Measurements from ENCODE around the gene LRPPRC. TPM values are rescaled to one million over a fixed set of nuclear protein-coding genes. Genes with fewer than 3 reads are reported as not detected.

The LRPPRC gene
- total and polyA plus RNA-seq, 5 donors from 2014 or later: 34.0 to 48.5 (median 37.0) TPM

- Mint-ChIP-seq H3K27me3 (peaks cover 3% of the 10 kb centered on the region), H3K4me3 (no peak overlapping the region), H3K4me1 (no peaks in the 10 kb centered on the region), H3K9me3 (no peaks in the 10 kb centered on the region), H3K36me3 (no peaks in the 10 kb centered on the region), H3K27ac (no peak overlapping the region)
- DNase-seq (no peak), ATAC-seq (ENCODE audit: low read depth in 2 of 2) (no peak)
- H3K27ac ChIP-seq (ENCODE audit: insufficient read depth, low read length, poor library complexity, severe bottlenecking): no peak overlapping the region
- no peaks in the 10 kb centered on the region for H3K4me1 ChIP-seq (ENCODE audit: control insufficient read depth, insufficient read depth, low read length, poor library complexity, severe bottlenecking)
- no peaks in the 10 kb centered on the region for H3K36me3 ChIP-seq (ENCODE audit: control insufficient read depth, insufficient read depth, low read length)
- no peak overlapping the region for H3K4me3 ChIP-seq (ENCODE audit: low read depth, low read length)
- H3K27me3 ChIP-seq (ENCODE audit: control insufficient read depth, insufficient read depth, low read length): no peaks in the 10 kb centered on the region
- H3K9me3 ChIP-seq (ENCODE audit: control insufficient read depth in 2 of 2, low read length in 2 of 2): no peaks in the 10 kb centered on the region
These were observed 153.6 kb downstream of the LRPPRC start for GRCh38 chr2:43841949-43842865.

GRCh38 chr2:43840965-43841364 is 154.8 kb downstream of the LRPPRC start:
- Mint-ChIP-seq H3K27me3 (peaks cover 4% of the 10 kb centered on the region), H3K4me1 (no peaks in the 10 kb centered on the region), H3K4me3 (no peak overlapping the region), H3K27ac (no peak overlapping the region), H3K9me3 (no peaks in the 10 kb centered on the region), H3K36me3 (no peaks in the 10 kb centered on the region)
- Histone ChIP-seq H3K27me3 (ENCODE audit: control insufficient read depth, insufficient read depth, low read length) (no peaks in the 10 kb centered on the region), H3K27ac (ENCODE audit: insufficient read depth, low read length, poor library complexity, severe bottlenecking) (no peak overlapping the region), H3K4me3 (ENCODE audit: low read depth, low read length) (no peak overlapping the region), H3K4me1 (ENCODE audit: control insufficient read depth, insufficient read depth, low read length, poor library complexity, severe bottlenecking) (no peaks in the 10 kb centered on the region), H3K9me3 (ENCODE audit: control insufficient read depth in 2 of 2, low read length in 2 of 2) (no peaks in the 10 kb centered on the region), H3K36me3 (ENCODE audit: control insufficient read depth, insufficient read depth, low read length) (no peaks in the 10 kb centered on the region)
- DNase-seq: no peak
- ATAC-seq (ENCODE audit: low read depth in 2 of 2): no peak

GRCh38 chr2:43839776-43840564 is 155.8 kb downstream of the LRPPRC start:
- Histone ChIP-seq H3K27me3 (ENCODE audit: control insufficient read depth, insufficient read depth, low read length) (no peaks in the 10 kb centered on the region), H3K4me3 (ENCODE audit: low read depth, low read length) (no peak overlapping the region), H3K9me3 (ENCODE audit: control insufficient read depth in 2 of 2, low read length in 2 of 2) (no peaks in the 10 kb centered on the region), H3K27ac (ENCODE audit: insufficient read depth, low read length, poor library complexity, severe bottlenecking) (no peak overlapping the region), H3K36me3 (ENCODE audit: control insufficient read depth, insufficient read depth, low read length) (no peaks in the 10 kb centered on the region), H3K4me1 (ENCODE audit: control insufficient read depth, insufficient read depth, low read length, poor library complexity, severe bottlenecking) (no peaks in the 10 kb centered on the region)
- Mint-ChIP-seq H3K27me3 (peaks cover 4% of the 10 kb centered on the region), H3K4me3 (no peak overlapping the region), H3K27ac (no peak overlapping the region), H3K9me3 (no peaks in the 10 kb centered on the region), H3K36me3 (no peaks in the 10 kb centered on the region), H3K4me1 (no peaks in the 10 kb centered on the region)
- DNase-seq: no peak
- ATAC-seq (ENCODE audit: low read depth in 2 of 2): no peak

- no peaks in the 10 kb centered on the region for H3K36me3 Mint-ChIP-seq
- Histone ChIP-seq H3K36me3 (ENCODE audit: control insufficient read depth, insufficient read depth, low read length) (no peaks in the 10 kb centered on the region), H3K9me3 (ENCODE audit: control insufficient read depth in 2 of 2, low read length in 2 of 2) (no peaks in the 10 kb centered on the region), H3K4me1 (ENCODE audit: control insufficient read depth, insufficient read depth, low read length, poor library complexity, severe bottlenecking) (no peaks in the 10 kb centered on the region), H3K27ac (ENCODE audit: insufficient read depth, low read length, poor library complexity, severe bottlenecking) (no peak within 1 kb of the TSS), H3K27me3 (ENCODE audit: control insufficient read depth, insufficient read depth, low read length) (no peaks in the 10 kb centered on the region), H3K4me3 (ENCODE audit: low read depth, low read length) (no peak within 1 kb of the TSS)
- DNase-seq (no peak), ATAC-seq (ENCODE audit: low read depth in 2 of 2) (no peak)
- H3K27me3 Mint-ChIP-seq: peaks cover 4% of the 10 kb centered on the region
- no peaks in the 10 kb centered on the region for H3K9me3 Mint-ChIP-seq
- no peak within 1 kb of the TSS for H3K4me3 Mint-ChIP-seq
- H3K27ac Mint-ChIP-seq: no peak within 1 kb of the TSS
- no peaks in the 10 kb centered on the region for H3K4me1 Mint-ChIP-seq
These were observed 157.1 kb downstream of the LRPPRC start, which contains the start of the genes ABCG5 and ABCG8 for GRCh38 chr2:43838560-43839267. ABCG5 (minus strand) TSS chr2:43838839; CDS start chr2:43838679, 160 bp downstream. ABCG8 (plus strand) TSS chr2:43838971; CDS start chr2:43839054, 83 bp downstream.

GRCh38 chr2:43837831-43838559 is 157.8 kb downstream of the LRPPRC start:
- peaks cover 4% of the 10 kb centered on the region for H3K27me3 Mint-ChIP-seq
- no peak for ATAC-seq (ENCODE audit: low read depth in 2 of 2)

GRCh38 chr2:43837033-43837432 is 158.8 kb downstream of the LRPPRC start:
- Mint-ChIP-seq H3K4me1 (no peaks in the 10 kb centered on the region), H3K36me3 (no peaks in the 10 kb centered on the region)
- no peak for ATAC-seq (ENCODE audit: low read depth in 2 of 2)

More at GRCh38 chr2:43837831-43838559, 157.8 kb downstream of the LRPPRC start:
- Histone ChIP-seq H3K9me3 (ENCODE audit: control insufficient read depth in 2 of 2, low read length in 2 of 2) (no peaks in the 10 kb centered on the region), H3K4me3 (ENCODE audit: low read depth, low read length) (no peak overlapping the region), H3K4me1 (ENCODE audit: control insufficient read depth, insufficient read depth, low read length, poor library complexity, severe bottlenecking) (no peaks in the 10 kb centered on the region), H3K27me3 (ENCODE audit: control insufficient read depth, insufficient read depth, low read length) (no peaks in the 10 kb centered on the region), H3K27ac (ENCODE audit: insufficient read depth, low read length, poor library complexity, severe bottlenecking) (no peak overlapping the region), H3K36me3 (ENCODE audit: control insufficient read depth, insufficient read depth, low read length) (no peaks in the 10 kb centered on the region)
- no peak overlapping the region for H3K27ac Mint-ChIP-seq
- no peak for DNase-seq
- H3K9me3 Mint-ChIP-seq: no peaks in the 10 kb centered on the region
- H3K4me1 Mint-ChIP-seq: no peaks in the 10 kb centered on the region
- H3K36me3 Mint-ChIP-seq: no peaks in the 10 kb centered on the region
- H3K4me3 Mint-ChIP-seq: no peak overlapping the region

More at GRCh38 chr2:43837033-43837432, 158.8 kb downstream of the LRPPRC start:
- Mint-ChIP-seq H3K27me3 (peaks cover 4% of the 10 kb centered on the region), H3K9me3 (no peaks in the 10 kb centered on the region), H3K4me3 (no peak overlapping the region), H3K27ac (no peak overlapping the region)
- no peak for DNase-seq
- peaks cover 4% of the 10 kb centered on the region for H3K27me3 ChIP-seq (ENCODE audit: control insufficient read depth, insufficient read depth, low read length)
- H3K4me3 ChIP-seq (ENCODE audit: low read depth, low read length): no peak overlapping the region
- H3K27ac ChIP-seq (ENCODE audit: insufficient read depth, low read length, poor library complexity, severe bottlenecking): no peak overlapping the region
- no peaks in the 10 kb centered on the region for H3K9me3 ChIP-seq (ENCODE audit: control insufficient read depth in 2 of 2, low read length in 2 of 2)
- no peaks in the 10 kb centered on the region for H3K4me1 ChIP-seq (ENCODE audit: control insufficient read depth, insufficient read depth, low read length, poor library complexity, severe bottlenecking)
- no peaks in the 10 kb centered on the region for H3K36me3 ChIP-seq (ENCODE audit: control insufficient read depth, insufficient read depth, low read length)

Measured in CD4-positive, CD25-positive, alpha-beta regulatory T cell (primary cell).